Renal pelvis (tissue), 4 donors: Measurements from ENCODE around the gene NEURL1. TPM values are rescaled to one million over a fixed set of nuclear protein-coding genes. Genes with fewer than 3 reads are reported as not detected.
"Not testable (repeated sequence)": the region's sequence is repeated elsewhere in the genome, so short reads cannot be mapped to it uniquely, and the experiment has no call there.

Source experiments
- DNase-seq: peaks from one replicate; pipeline ENCODE4 v3.0.0-alpha.2; 2013
- polyA plus RNA-seq, 3 donors: library from polyadenylated mRNA; unstranded; fragments of 120-200 nt; gene quantifications; one replicate each; pipeline ENCODE4 v1.2.1, GENCODE V29; 2013; ENCODE audit not compliant: insufficient read length in 3 of 3

NEURL1 gene
- polyA plus RNA-seq, 3 donors, result 1.9 to 2.3 (median 1.9) TPM

GRCh38 chr10:103493916-103494877 lies 692 bp downstream of the NEURL1 start:
- no peak for DNase-seq

- no peak for DNase-seq
These were observed 1.8 kb downstream of the NEURL1 start for GRCh38 chr10:103495321-103495720.

GRCh38 chr10:103497161-103497915 lies 3.8 kb downstream of the NEURL1 start:
- no peak for DNase-seq

- no peak for DNase-seq
These were observed 5.6 kb downstream of the NEURL1 start for GRCh38 chr10:103498936-103499638.

- no peak for DNase-seq
These were observed 6.4 kb downstream of the NEURL1 start for GRCh38 chr10:103499881-103500280.

GRCh38 chr10:103500481-103500880 lies 7.0 kb downstream of the NEURL1 start:
- no peak for DNase-seq

GRCh38 chr10:103501186-103501585 lies 7.7 kb downstream of the NEURL1 start:
- no peak for DNase-seq

- no peak for DNase-seq
These were observed 9.6 kb downstream of the NEURL1 start for GRCh38 chr10:103502849-103503660.

GRCh38 chr10:103503777-103504176 lies 10.3 kb downstream of the NEURL1 start:
- not testable (repeated sequence) for DNase-seq

- peak; percentile 85 for DNase-seq
These were observed 10.8 kb downstream of the NEURL1 start for GRCh38 chr10:103504181-103504783.

- no peak for DNase-seq
These were observed 12.6 kb downstream of the NEURL1 start for GRCh38 chr10:103506061-103506460.

- peak; percentile 65 for DNase-seq
These were observed 14.0 kb downstream of the NEURL1 start for GRCh38 chr10:103507235-103508191.

GRCh38 chr10:103510046-103510685 lies 16.7 kb downstream of the NEURL1 start:
- DNase-seq, result no peak

GRCh38 chr10:103510791-103511752 lies 17.6 kb downstream of the NEURL1 start:
- DNase-seq, result no peak

- no peak for DNase-seq
These were observed 18.7 kb downstream of the NEURL1 start for GRCh38 chr10:103512166-103512565.

GRCh38 chr10:103512591-103513379 lies 19.3 kb downstream of the NEURL1 start:
- no peak for DNase-seq
